Panc1 (cell line): ENCODE results near the gene MAGI1. TPM values are rescaled to one million over a fixed set of nuclear protein-coding genes. Genes with fewer than 3 reads are reported as not detected.
A peak's percentile ranks its signal among the peaks of the same experiment; 100 is the strongest.

Experiments used
- ATAC-seq: fragments of 200-7000 bp; cut with Tn5 transposase; 2 replicates; pipeline ENCODE4 v1.9.1; 2020; ENCODE audit warnings: mild to moderate bottlenecking, moderate library complexity
- BruUV-seq: library from RNA; stranded (reverse); fragments of 400-500 nt; replicated peaks from 2 replicates; lab custom pipeline; 2021; lab: Mats Ljungman, UMichigan
- CTCF ChIA-PET: fragments of 300-600 bp; sonication (Branson Sonifier 250); formaldehyde crosslinking; loops from one replicate; lab custom pipeline; 2022; ENCODE audit warnings: antibody characterized with exemption; lab: Charles Lee
- POLR2A ChIA-PET: fragments of 300-600 bp; sonication (Branson Sonifier 250); formaldehyde crosslinking; loops from one replicate; lab custom pipeline; 2022; ENCODE audit warnings: antibody characterized with exemption; lab: Charles Lee
- DNase-seq: peaks from one replicate; pipeline ENCODE4 v3.0.0-alpha.2; 2010; ENCODE audit warnings: low read depth, low spot score
- H3K27ac ChIP-seq: 2 replicates; pipeline ENCODE4 v1.5.1; 2011; ENCODE audit warnings: mild to moderate bottlenecking, low read length, inconsistent platforms
- H3K27me3 ChIP-seq: fragments of 200-500 bp; sonication (Bioruptor generic); 2 replicates; pipeline ENCODE4 v1.6.0; 2014; ENCODE audit warnings: low read length, inconsistent platforms; ENCODE audit not compliant: control insufficient read depth, insufficient read depth
- H3K36me3 ChIP-seq: fragments of 200-500 bp; sonication (Bioruptor generic); 2 replicates; pipeline ENCODE4 v1.5.1; 2014; ENCODE audit warnings: inconsistent platforms, mild to moderate bottlenecking, low read length, moderate library complexity; ENCODE audit not compliant: control insufficient read depth, insufficient read depth
- H3K4me1 ChIP-seq: 2 replicates; pipeline ENCODE4 v1.5.1; 2011; ENCODE audit warnings: inconsistent platforms, mild to moderate bottlenecking, low read length, moderate library complexity; ENCODE audit not compliant: control insufficient read depth, insufficient read depth
- H3K4me3 ChIP-seq, 2 experiments: 2 replicates each; pipeline ENCODE4 v1.5.1; 2011 to 2012; ENCODE audit warnings: low read depth in 2 of 2, low read length in 2 of 2, mild to moderate bottlenecking in 2 of 2, inconsistent platforms in 1 of 2, moderate library complexity in 1 of 2
- H3K9me3 ChIP-seq: fragments of 200-500 bp; sonication (Bioruptor generic); 2 replicates; pipeline ENCODE4 v1.5.1; 2014; ENCODE audit warnings: low read depth, mild to moderate bottlenecking, inconsistent platforms, low read length, moderate library complexity; ENCODE audit not compliant: control insufficient read depth, insufficient read depth
- CTCF ChIP-seq: fragments of 450-650 bp; IDR thresholded peaks from 2 replicates; pipeline ENCODE4 v1.5.1; 2017; ENCODE audit warnings: mild to moderate bottlenecking
- POLR2AphosphoS5 ChIP-seq: IDR thresholded peaks from 2 replicates; pipeline ENCODE4 v1.6.1; 2012; ENCODE audit warnings: mild to moderate bottlenecking, low read depth, low read length, moderate library complexity
- REST ChIP-seq, 2 experiments: IDR thresholded peaks; 2 replicates each; pipeline ENCODE4 v1.6.1; 2011 to 2012; ENCODE audit warnings: low read depth in 2 of 2, control low read depth in 1 of 2, low read length in 1 of 2, mild to moderate bottlenecking in 1 of 2, moderate library complexity in 1 of 2; ENCODE audit not compliant: insufficient read depth in 1 of 2
- SIN3A ChIP-seq: IDR thresholded peaks from 2 replicates; pipeline ENCODE4 v1.6.1; 2012; ENCODE audit warnings: low read depth, mild to moderate bottlenecking, low read length, moderate library complexity, borderline replicate concordance; ENCODE audit not compliant: insufficient read depth
- TCF7L2 ChIP-seq: IDR thresholded peaks from 2 replicates; pipeline ENCODE4 v1.6.1; 2011; ENCODE audit warnings: mild to moderate bottlenecking, low read depth, low read length, inconsistent platforms
- in situ Hi-C: cut with HindIII; loops from 2 replicates; pipeline ENCODE4 v1.10.0; 2016; ENCODE audit warnings: low sequenced_read_pairs, low pct_unique_long_range_greater_than_20kb
- intact Hi-C: fragments of 100-400 bp; cut with micrococcal nuclease; formaldehyde crosslinking; loops from one replicate; pipeline ENCODE4 v1.10.0; 2022; ENCODE audit not compliant: unreplicated experiment
- total RNA-seq: library from RNA; stranded (reverse); gene quantifications from one replicate; pipeline ENCODE4 v1.2.1, GENCODE V29; 2021; ENCODE audit not compliant: unreplicated experiment

Gene MAGI1
- total RNA-seq, 1 experiment from 2014 or later, result 9.5 TPM

- Histone ChIP-seq H3K27ac (no peak overlapping the region), H3K27me3 (no peaks in the 10 kb centered on the region), H3K9me3 (no peaks in the 10 kb centered on the region), H3K4me1 (no peaks in the 10 kb centered on the region), H3K4me3 (no peak overlapping the region), H3K36me3 (no peaks in the 10 kb centered on the region)
- POLR2A ChIA-PET, result no interaction called here
- in situ Hi-C loops, result no loop called here
- no peak for TF ChIP-seq POLR2AphosphoS5
- TF ChIP-seq TCF7L2, result no peak
- TF ChIP-seq REST (IDR thresholded peaks at IDR 0.05; ENCODE audit: insufficient read depth in 1 of 2, low read depth in 2 of 2, low read length in 1 of 2), result no peak
- no peak for TF ChIP-seq SIN3A
- TF ChIP-seq CTCF, result no peak
- DNase-seq, result no peak
- no peak for ATAC-seq
- CTCF ChIA-PET, result no interaction called here
- intact Hi-C loops, result no loop called here
- no TSS peak for BruUV-seq
Measured at GRCh38 chr3:65343026-65343425, 695.7 kb downstream of the MAGI1 start.

GRCh38 chr3:65342084-65342683 is 696.5 kb downstream of the MAGI1 start:
- Histone ChIP-seq H3K4me3 (no peak overlapping the region), H3K9me3 (no peaks in the 10 kb centered on the region), H3K36me3 (no peaks in the 10 kb centered on the region), H3K27ac (no peak overlapping the region), H3K4me1 (no peaks in the 10 kb centered on the region), H3K27me3 (no peaks in the 10 kb centered on the region)
- intact Hi-C loops (no loop called here), in situ Hi-C loops (no loop called here)
- DNase-seq, result peak; percentile 17
- TF ChIP-seq CTCF, result peak; percentile 80
- TF ChIP-seq POLR2AphosphoS5, result no peak
- no peak for TF ChIP-seq TCF7L2
- no TSS peak for BruUV-seq
- CTCF ChIA-PET, result interaction anchor here (0.6 kb wide), 1 partner anchor 1107 kb away, joined by 5 read pairs; no protein-coding TSS in a partner anchor
- POLR2A ChIA-PET, result no interaction called here
- 0 out of 2 replicates have a peak, but pooled peaks have one; percentile 75 for ATAC-seq
